Sigmoid colon (tissue), 7 donors: ENCODE data around the gene TMEM106B. TPM values are rescaled to one million over a fixed set of nuclear protein-coding genes. Genes with fewer than 3 reads are reported as not detected.

ENCODE experiments used
- DNase-seq: peaks from one replicate; pipeline ENCODE4 v3.0.0-alpha.2; 2019
- H3K27ac ChIP-seq, 4 donors: fragments of 200-600 bp; sonication (generic); one replicate each; pipeline ENCODE4 v1.5.1; 2016 to 2019; ENCODE audit warnings: mild to moderate bottlenecking in 1 of 4
- H3K27me3 ChIP-seq, 3 donors: fragments of 200-600 bp; sonication (generic); one replicate each; pipeline ENCODE4 v1.5.1; 2019; ENCODE audit warnings: mild to moderate bottlenecking in 1 of 3
- H3K36me3 ChIP-seq, 4 donors: fragments of 200-600 bp; sonication (generic); one replicate each; pipeline ENCODE4 v1.5.1; 2016 to 2019
- H3K4me1 ChIP-seq, 4 donors: fragments of 200-600 bp; sonication (generic); one replicate each; pipeline ENCODE4 v1.5.1; 2017 to 2019
- H3K4me3 ChIP-seq, 4 donors: fragments of 200-600 bp; sonication (generic); one replicate each; pipeline ENCODE4 v1.5.1; 2017 to 2019; ENCODE audit warnings: mild to moderate bottlenecking in 2 of 4, moderate library complexity in 1 of 4
- H3K9me3 ChIP-seq, 4 donors: fragments of 200-600 bp in 3 of 4; sonication (generic) in 3 of 4; one replicate each; pipeline versions ENCODE4 v1.5.1 to v1.6.1; 2013 to 2019
- CTCF ChIP-seq, 4 experiments: fragments of 450-650 bp in 3 of 4; fragments of 200-600 bp in 1 of 4; IDR thresholded peaks; one replicate each; pipeline ENCODE4 v1.5.1; 2016 to 2019; ENCODE audit warnings: antibody characterized with exemption in 4 of 4, mild to moderate bottlenecking in 3 of 4, moderate library complexity in 2 of 4
- EP300 ChIP-seq, 4 donors: sonication (generic); formaldehyde crosslinking; IDR thresholded peaks; one replicate each; pipeline ENCODE4 v1.6.1; 2017; ENCODE audit warnings: antibody characterized with exemption in 4 of 4
- POLR2A ChIP-seq, 2 donors: fragments of 450-650 bp; IDR thresholded peaks; one replicate each; pipeline ENCODE4 v1.6.1; 2016; ENCODE audit warnings: antibody characterized with exemption in 2 of 2, mild to moderate bottlenecking in 2 of 2, moderate library complexity in 2 of 2
- POLR2AphosphoS5 ChIP-seq, 4 donors: sonication (generic); formaldehyde crosslinking; IDR thresholded peaks; one replicate each; pipeline ENCODE4 v1.6.1; 2017; ENCODE audit warnings: antibody characterized with exemption in 4 of 4
- WGBS, 2 donors: extraction: QIAGEN DNeasy Blood & Tissue Kit; methylation state at CpG; one replicate each; pipeline ENCODE4 v1.1.7; 2013; 5-methylcytosine and 5-hydroxymethylcytosine counted together
- intact Hi-C: fragments of 100-400 bp; cut with DNase I; formaldehyde crosslinking; loops from one replicate; pipeline ENCODE4 v1.15.1; 2023
- polyA plus RNA-seq, 3 donors: library from polyadenylated mRNA; stranded (reverse); fragments of 200-250 nt; gene quantifications; one replicate each; pipeline ENCODE4 v1.2.3, GENCODE V29; 2013
- total RNA-seq, 4 donors: library from RNA; depleted of rRNA; stranded (reverse); fragments of >200 nt; gene quantifications; one replicate each; pipeline ENCODE4 v1.1.0, GENCODE V29; 2016
- donor health status: healthy with polysubstance abuse.
- donor health status: Bipolar disorder and iron deficiency.
- donor health status: healthy.

TMEM106B gene
- total and polyA plus RNA-seq, 7 donors: 8.4 to 86.9 (median 64.5) TPM

GRCh38 chr7:12226756-12227155, 15.7 kb downstream of the TMEM106B start:
- Histone ChIP-seq H3K36me3 (peaks cover 0 to 48% (median under 1%) of the 10 kb centered on the region in 4 donors), H3K4me1 (peaks cover 0 to 7% (median 0%) of the 10 kb centered on the region in 4 donors), H3K9me3 (no peaks in the 10 kb centered on the region), H3K27me3 (no peaks in the 10 kb centered on the region), H3K27ac (no peak overlapping the region), H3K4me3 (no peak overlapping the region)
- no peak for DNase-seq
- intact Hi-C loops: no loop called here
- WGBS, 2 donors: 42 to 66% methylated on average over 2 of the region's 2 CpGs
- TF ChIP-seq EP300 (IDR thresholded peaks at IDR 0.05) (no peak), CTCF (IDR thresholded peaks at IDR 0.05) (no peak), POLR2AphosphoS5 (IDR thresholded peaks at IDR 0.05) (no peak), POLR2A (IDR thresholded peaks at IDR 0.05) (no peak)

GRCh38 chr7:12228024-12228423, 16.9 kb downstream of the TMEM106B start:
- Histone ChIP-seq H3K9me3 (no peaks in the 10 kb centered on the region), H3K36me3 (peaks cover 0 to 53% (median 3%) of the 10 kb centered on the region in 4 donors), H3K4me1 (peaks cover 0 to 7% (median 0%) of the 10 kb centered on the region in 4 donors), H3K27ac (no peak overlapping the region), H3K4me3 (no peak overlapping the region), H3K27me3 (no peaks in the 10 kb centered on the region)
- intact Hi-C loops: no loop called here
- TF ChIP-seq CTCF (IDR thresholded peaks at IDR 0.05) (no peak), EP300 (IDR thresholded peaks at IDR 0.05) (no peak), POLR2AphosphoS5 (IDR thresholded peaks at IDR 0.05) (no peak), POLR2A (IDR thresholded peaks at IDR 0.05) (no peak)
- DNase-seq: no peak

GRCh38 chr7:12229046-12229445, 18.0 kb downstream of the TMEM106B start:
- intact Hi-C loops: no loop called here
- Histone ChIP-seq H3K9me3 (no peaks in the 10 kb centered on the region), H3K27me3 (no peaks in the 10 kb centered on the region), H3K4me3 (no peak overlapping the region), H3K36me3 (peaks cover 0 to 45% (median 3%) of the 10 kb centered on the region in 4 donors), H3K27ac (no peak overlapping the region), H3K4me1 (peaks cover 0 to 7% (median 0%) of the 10 kb centered on the region in 4 donors)
- TF ChIP-seq POLR2A (IDR thresholded peaks at IDR 0.05): no peak
- no peak for TF ChIP-seq CTCF (IDR thresholded peaks at IDR 0.05)
- no peak for DNase-seq

- intact Hi-C loops: no loop called here
- Histone ChIP-seq H3K4me1 (peaks cover 0 to 7% (median 0%) of the 10 kb centered on the region in 4 donors), H3K4me3 (no peak overlapping the region), H3K27me3 (no peaks in the 10 kb centered on the region), H3K36me3 (peaks cover 0 to 44% (median 3%) of the 10 kb centered on the region in 4 donors), H3K9me3 (no peaks in the 10 kb centered on the region), H3K27ac (no peak overlapping the region)
- WGBS, 2 donors: 74 to 91% methylated on average over 2 of the region's 2 CpGs
- TF ChIP-seq EP300 (IDR thresholded peaks at IDR 0.05) (no peak), POLR2AphosphoS5 (IDR thresholded peaks at IDR 0.05) (no peak), CTCF (IDR thresholded peaks at IDR 0.05) (no peak), POLR2A (IDR thresholded peaks at IDR 0.05) (no peak)
- no peak for DNase-seq
Observed at GRCh38 chr7:12231097-12231496, 20.0 kb downstream of the TMEM106B start.

- DNase-seq: no peak
- H3K27me3 ChIP-seq: no peaks in the 10 kb centered on the region
- H3K36me3 ChIP-seq: peaks cover under 1 to 42% (median 7%) of the 10 kb centered on the region in 4 donors
- intact Hi-C loops: no loop called here
- WGBS, 2 donors: 73 to 78% methylated on average over 2 of the region's 2 CpGs
- TF ChIP-seq POLR2AphosphoS5 (IDR thresholded peaks at IDR 0.05): no peak
- no peak for TF ChIP-seq CTCF (IDR thresholded peaks at IDR 0.05)
- no peak for TF ChIP-seq EP300 (IDR thresholded peaks at IDR 0.05)
- TF ChIP-seq POLR2A (IDR thresholded peaks at IDR 0.05): no peak
- no peaks in the 10 kb centered on the region for H3K4me1 ChIP-seq
- no peaks in the 10 kb centered on the region for H3K9me3 ChIP-seq
- H3K4me3 ChIP-seq: no peak overlapping the region
- no peak overlapping the region for H3K27ac ChIP-seq
Observed at GRCh38 chr7:12233175-12233574, 22.1 kb downstream of the TMEM106B start.
